Skeletal muscle satellite cell (primary cell): ENCODE measurements around the gene CRX.
"Not testable (repeated sequence)": the region's sequence is repeated elsewhere in the genome, so short reads cannot be mapped to it uniquely, and the experiment has no call there.

Source experiments
- H3K27me3 ChIP-seq: 2 replicates; pipeline ENCODE4 v1.7.0; 2013; ENCODE audit warnings: low read length; ENCODE audit not compliant: control insufficient read depth, insufficient read depth
- H3K36me3 ChIP-seq: 2 replicates; pipeline ENCODE4 v1.7.0; 2013; ENCODE audit warnings: mild to moderate bottlenecking, control low read depth, low read length; ENCODE audit not compliant: insufficient read depth
- H3K4me1 ChIP-seq: 2 replicates; pipeline ENCODE4 v1.7.0; 2013; ENCODE audit warnings: low read length; ENCODE audit not compliant: control insufficient read depth, insufficient read depth
- H3K4me2 ChIP-seq: 2 replicates; pipeline ENCODE4 v1.7.0; 2013; ENCODE audit warnings: mild to moderate bottlenecking, low read length
- H3K4me3 ChIP-seq: 2 replicates; pipeline ENCODE4 v1.7.0; 2013; ENCODE audit warnings: low read length
- H3K9ac ChIP-seq: 2 replicates; pipeline ENCODE4 v1.7.0; 2013; ENCODE audit warnings: mild to moderate bottlenecking, low read depth, low read length, moderate library complexity
- H3K9me3 ChIP-seq: replicated peaks from 2 replicates; pipeline ENCODE4 v1.7.0; 2013; ENCODE audit warnings: mild to moderate bottlenecking, control low read depth, low read length

The CRX gene

DNA sequence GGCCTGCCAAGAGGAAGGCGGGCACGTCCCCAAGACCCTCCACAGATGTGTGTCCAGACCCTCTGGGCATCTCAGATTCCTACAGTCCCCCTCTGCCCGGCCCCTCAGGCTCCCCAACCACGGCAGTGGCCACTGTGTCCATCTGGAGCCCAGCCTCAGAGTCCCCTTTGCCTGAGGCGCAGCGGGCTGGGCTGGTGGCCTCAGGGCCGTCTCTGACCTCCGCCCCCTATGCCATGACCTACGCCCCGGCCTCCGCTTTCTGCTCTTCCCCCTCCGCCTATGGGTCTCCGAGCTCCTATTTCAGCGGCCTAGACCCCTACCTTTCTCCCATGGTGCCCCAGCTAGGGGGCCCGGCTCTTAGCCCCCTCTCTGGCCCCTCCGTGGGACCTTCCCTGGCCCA lies 17.7 kb downstream of the CRX start:
- Histone ChIP-seq H3K4me1 (no peaks in the 10 kb centered on the region), H3K9ac (no peak overlapping the region), H3K36me3 (no peaks in the 10 kb centered on the region), H3K4me3 (no peak overlapping the region), H3K4me2 (no peak overlapping the region), H3K9me3 (no peaks in the 10 kb centered on the region), H3K27me3 (peaks cover 26% of the 10 kb centered on the region)

DNA sequence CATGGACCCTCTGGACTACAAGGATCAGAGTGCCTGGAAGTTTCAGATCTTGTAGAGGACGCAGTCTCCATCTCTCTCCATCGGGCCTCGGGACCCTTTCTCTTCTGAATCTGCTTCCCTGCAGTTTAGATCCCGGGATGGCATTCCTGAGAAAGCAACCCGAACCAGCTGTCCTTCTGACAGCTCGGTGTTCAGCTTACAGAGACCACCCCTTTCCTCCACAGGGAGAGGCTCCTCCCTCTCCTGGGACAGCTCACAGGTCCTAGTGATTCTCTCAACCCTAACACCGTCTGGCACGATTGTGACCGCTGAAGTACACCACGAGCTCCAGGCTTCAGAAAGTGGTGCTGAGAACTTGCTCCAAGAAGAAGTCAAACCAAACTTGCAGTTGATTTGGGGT lies 18.2 kb downstream of the CRX start:
- Histone ChIP-seq H3K4me3 (no peak overlapping the region), H3K4me2 (no peak overlapping the region), H3K9me3 (no peaks in the 10 kb centered on the region), H3K36me3 (no peaks in the 10 kb centered on the region), H3K27me3 (peaks cover 29% of the 10 kb centered on the region), H3K4me1 (no peaks in the 10 kb centered on the region), H3K9ac (no peak overlapping the region)

DNA sequence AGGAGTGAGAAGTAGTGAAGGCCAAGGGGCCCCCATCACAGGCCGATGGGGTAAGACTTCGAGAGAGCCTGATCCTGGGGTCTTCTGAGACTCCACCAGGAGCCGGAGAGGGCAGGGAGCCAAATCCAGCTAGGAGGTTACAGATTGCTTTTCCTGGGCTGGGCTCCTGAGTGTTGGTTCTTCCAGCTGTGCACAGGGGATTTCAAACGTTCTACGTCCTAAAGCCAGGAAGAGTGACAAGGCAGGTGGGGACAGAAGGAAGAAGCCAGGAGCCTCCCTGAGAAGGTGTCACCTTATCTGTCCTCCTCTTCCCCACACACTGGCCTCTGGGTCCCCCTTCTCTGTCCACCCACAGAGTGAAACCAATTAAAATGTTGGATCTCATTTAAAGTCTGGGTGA lies 21.2 kb downstream of the CRX start:
- H3K4me2 ChIP-seq, result no peak overlapping the region
- no peak overlapping the region for H3K9ac ChIP-seq
- H3K4me3 ChIP-seq, result no peak overlapping the region
- no peaks in the 10 kb centered on the region for H3K9me3 ChIP-seq
- peaks cover 34% of the 10 kb centered on the region for H3K27me3 ChIP-seq
- no peaks in the 10 kb centered on the region for H3K4me1 ChIP-seq
- H3K36me3 ChIP-seq, result no peaks in the 10 kb centered on the region

DNA sequence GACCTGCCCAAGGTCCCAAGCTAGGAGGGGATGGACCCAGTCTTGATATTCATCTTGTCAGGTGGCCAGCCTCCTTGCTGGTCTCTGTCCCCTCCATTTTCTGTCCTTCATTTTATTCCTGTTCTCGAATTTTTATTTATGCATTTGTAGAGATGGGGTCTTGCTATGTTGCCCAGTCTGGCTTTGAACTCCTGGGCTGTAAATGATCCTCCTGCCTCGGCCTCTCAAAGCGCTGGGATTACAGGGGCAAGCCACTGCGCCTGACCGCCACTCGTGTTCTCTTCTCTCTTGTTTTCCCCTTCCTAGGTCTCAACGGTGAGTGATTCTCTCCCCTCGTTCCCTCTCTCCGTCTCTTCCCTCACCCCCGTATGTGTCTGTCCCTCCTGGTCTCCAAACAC lies 26.7 kb downstream of the CRX start:
- Histone ChIP-seq H3K4me2 (no peak overlapping the region), H3K9me3 (no peaks in the 10 kb centered on the region), H3K4me3 (no peak overlapping the region), H3K9ac (no peak overlapping the region), H3K4me1 (no peaks in the 10 kb centered on the region), H3K36me3 (no peaks in the 10 kb centered on the region), H3K27me3 (peaks cover 43% of the 10 kb centered on the region)

DNA sequence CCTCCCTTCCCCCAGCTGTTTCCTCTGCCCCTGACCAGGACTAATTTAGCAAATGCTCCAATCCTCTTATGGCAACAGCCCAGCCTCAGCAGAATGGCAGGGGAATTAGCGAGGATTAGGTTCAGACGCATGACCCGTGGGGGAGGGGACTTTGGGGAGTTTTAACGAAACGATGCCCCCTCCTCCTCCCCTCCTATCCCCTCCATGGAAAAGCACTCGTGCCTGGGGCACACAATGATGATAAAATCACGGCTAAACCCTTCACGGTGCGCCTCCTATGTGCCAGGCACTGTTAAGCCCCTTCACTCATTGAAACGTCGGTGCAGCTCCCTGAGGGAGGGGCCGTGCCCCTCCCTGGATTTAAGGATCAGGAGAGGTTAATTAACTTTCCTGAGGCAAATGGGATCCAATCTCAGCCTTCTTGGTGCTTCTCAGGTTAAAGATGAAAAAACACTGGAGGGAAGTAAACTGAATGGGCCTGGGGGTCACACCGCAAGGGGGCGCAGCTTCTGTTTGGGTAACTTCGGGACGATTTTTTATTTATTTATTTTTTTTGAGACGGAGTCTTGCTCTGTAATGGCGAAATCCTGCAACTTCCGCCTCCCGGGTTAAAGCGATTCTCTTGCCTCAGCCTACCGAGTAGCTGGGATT lies 27.2 kb downstream of the CRX start:
- H3K9ac ChIP-seq, result no peak overlapping the region
- no peaks in the 10 kb centered on the region for H3K4me1 ChIP-seq
- H3K4me2 ChIP-seq, result no peak overlapping the region
- no peaks in the 10 kb centered on the region for H3K9me3 ChIP-seq
- peaks cover 44% of the 10 kb centered on the region for H3K27me3 ChIP-seq
- H3K4me3 ChIP-seq, result no peak overlapping the region
- H3K36me3 ChIP-seq, result no peaks in the 10 kb centered on the region

DNA sequence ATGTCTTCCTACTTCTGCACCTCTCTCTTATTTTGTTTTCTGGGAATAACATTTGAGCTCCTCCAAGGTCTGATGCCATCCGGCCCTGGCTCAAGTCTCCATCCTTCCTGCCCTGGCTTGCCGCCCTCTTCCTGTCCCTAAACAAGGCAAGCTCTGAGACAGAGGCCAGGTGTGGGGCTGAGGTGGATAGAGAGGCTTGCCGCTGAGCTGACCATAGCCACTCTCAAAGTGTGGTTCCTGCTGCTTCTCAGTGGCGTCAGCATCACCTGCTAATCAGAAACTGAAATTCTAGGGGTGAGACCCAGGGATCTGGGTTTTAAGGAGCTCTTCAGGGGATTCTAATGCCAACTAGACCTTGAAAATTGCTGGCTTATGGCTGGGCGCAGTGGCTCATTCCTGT lies 31.3 kb downstream of the CRX start:
- Histone ChIP-seq H3K9ac (no peak overlapping the region), H3K27me3 (peaks cover 43% of the 10 kb centered on the region), H3K9me3 (no peaks in the 10 kb centered on the region), H3K4me1 (no peaks in the 10 kb centered on the region), H3K36me3 (no peaks in the 10 kb centered on the region), H3K4me3 (no peak overlapping the region), H3K4me2 (no peak overlapping the region)

DNA sequence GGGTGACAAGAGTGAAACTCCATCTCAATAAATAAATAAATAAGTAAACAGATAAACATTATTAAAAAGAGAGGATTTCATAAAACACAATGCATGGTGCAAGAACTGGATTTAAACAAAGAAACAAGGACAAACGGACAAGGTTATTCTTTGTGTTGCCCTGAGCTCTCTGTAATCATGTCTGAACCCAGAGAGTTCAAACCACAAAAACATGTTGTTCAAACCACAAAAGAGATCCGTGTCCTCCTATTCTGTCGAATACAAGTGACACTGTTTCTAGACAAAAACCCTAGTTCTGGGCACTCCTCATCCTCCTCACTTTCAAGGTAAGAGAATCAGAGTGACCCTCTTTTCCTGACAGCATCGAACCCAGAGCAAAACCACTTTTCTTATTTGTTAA lies 32.7 kb downstream of the CRX start:
- Histone ChIP-seq H3K27me3 (peaks cover 29% of the 10 kb centered on the region), H3K36me3 (no peaks in the 10 kb centered on the region), H3K4me2 (no peak overlapping the region), H3K9me3 (no peaks in the 10 kb centered on the region), H3K9ac (no peak overlapping the region), H3K4me3 (no peak overlapping the region), H3K4me1 (no peaks in the 10 kb centered on the region)

DNA sequence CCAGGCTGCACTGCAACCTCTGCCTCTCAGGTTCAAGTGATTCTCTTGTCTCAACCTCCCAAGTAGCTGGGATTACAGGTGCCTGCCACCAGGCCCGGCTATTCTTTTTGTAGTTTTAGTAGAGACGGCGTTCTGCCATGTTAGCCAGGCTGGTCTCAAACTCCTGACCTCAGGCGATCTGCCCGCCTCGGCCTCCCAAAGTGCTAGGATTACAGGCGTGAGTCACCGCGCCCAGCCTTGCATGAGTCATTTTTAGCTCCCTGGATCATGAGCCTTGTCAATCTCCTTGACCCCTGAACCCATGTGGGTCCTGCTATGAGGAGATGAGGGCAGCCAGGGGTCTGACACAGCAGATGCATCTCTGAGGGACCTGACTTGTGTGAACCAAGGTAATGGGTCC lies 36.5 kb downstream of the CRX start:
- H3K4me1 ChIP-seq, H3K4me3 ChIP-seq, H3K4me2 ChIP-seq, H3K9ac ChIP-seq, H3K36me3 ChIP-seq, H3K9me3 ChIP-seq: not testable (repeated sequence)
- H3K27me3 ChIP-seq, result peaks cover 13% of the 10 kb centered on the region

DNA sequence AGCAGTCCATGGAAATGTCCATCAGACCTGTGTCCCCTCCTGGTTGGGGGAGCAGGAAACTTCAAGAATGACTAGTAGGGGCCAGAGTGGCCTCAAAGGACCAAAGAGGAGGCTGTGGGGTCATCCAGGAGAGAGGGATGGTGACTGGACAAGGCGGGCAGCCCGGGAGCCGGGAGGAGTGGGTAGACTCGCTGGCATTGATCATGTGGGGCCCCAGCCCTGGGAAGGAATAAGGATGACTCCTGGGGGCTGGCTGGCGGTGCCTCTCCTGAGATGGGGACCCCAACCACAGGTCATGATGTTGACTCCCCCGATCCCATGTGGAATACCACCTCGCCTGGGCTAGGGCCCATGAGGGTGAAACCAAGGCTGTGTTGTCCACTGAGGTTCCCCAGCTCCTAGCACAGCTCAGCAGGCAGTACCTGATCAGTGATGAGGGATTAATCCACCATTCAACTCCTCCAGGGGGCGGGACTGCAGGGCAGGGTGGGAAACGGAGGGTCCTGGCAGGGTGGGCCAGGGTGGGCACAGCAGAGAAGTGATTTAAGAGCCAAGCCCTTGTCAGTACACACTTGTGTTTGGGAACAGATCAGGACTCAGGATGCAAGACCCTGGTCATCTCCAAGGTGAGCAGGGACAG lies 37.0 kb downstream of the CRX start, which contains the start of gene TPRX2:
TSS of gene TPRX2 (plus strand) at position 590 of the 640 bp plus-strand sequence. CDS start at position 602, 12 bp downstream.
- H3K27me3 ChIP-seq, H3K9ac ChIP-seq, H3K4me1 ChIP-seq, H3K36me3 ChIP-seq, H3K4me3 ChIP-seq, H3K4me2 ChIP-seq, H3K9me3 ChIP-seq: not testable (repeated sequence)

DNA sequence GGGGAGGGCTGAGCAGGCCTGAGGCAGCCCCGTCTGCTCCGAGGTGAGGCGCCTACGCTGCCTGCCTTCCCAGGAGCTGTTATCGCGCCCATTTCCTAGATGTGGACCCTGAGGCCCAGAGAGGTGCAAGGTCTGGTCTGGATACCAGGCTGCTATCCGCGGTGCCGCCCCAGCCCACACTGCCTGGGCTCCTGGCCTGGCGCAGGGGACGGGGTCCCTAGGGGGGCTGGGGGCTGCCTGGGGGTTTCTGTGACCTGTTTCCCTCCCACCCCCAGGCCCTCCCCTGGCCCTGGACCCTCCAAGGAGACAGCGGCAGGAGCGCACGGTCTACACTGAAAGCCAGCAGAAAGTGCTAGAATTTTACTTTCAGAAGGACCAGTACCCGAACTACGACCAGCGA lies 38.1 kb downstream of the CRX start:
- not testable (repeated sequence) for H3K9ac ChIP-seq, H3K4me1 ChIP-seq, H3K36me3 ChIP-seq, H3K9me3 ChIP-seq, H3K4me2 ChIP-seq, H3K27me3 ChIP-seq, H3K4me3 ChIP-seq

DNA sequence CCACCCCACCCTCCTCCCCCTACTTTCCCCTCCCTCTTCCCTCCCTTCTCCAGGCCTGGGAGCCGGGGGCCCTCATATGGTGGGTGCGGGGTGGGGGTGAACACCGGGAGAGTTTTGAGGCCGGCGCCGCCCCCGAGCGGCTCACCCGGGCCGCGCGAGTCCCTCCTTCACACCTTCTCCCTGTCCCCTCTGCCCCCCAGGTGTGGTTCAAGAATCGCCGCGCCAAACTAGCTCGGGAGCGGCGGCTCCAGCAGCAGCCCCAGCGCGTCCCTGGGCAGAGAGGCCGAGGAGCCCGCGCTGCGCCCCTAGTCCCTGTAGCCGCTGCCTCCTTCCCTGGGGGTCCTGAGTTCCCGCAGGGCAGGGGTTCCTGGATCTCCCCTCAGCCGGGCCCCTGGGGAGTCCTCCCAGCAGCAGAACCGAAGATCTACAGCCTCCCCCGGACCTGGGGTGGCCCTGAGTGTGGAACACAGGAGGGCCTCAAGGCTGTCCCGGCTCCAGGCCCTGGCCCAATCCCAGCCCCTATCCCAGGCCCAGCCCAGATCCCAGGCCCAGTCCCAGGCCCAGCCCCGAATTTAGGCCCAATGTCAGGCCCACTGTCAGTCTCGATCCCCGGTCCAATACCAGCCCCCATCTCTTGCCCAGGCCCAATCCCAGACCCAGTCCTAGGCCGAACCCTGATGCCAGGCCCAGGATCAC lies 39.0 kb downstream of the CRX start:
- no peaks in the 10 kb centered on the region for H3K4me1 ChIP-seq
- H3K4me3 ChIP-seq, result no peak overlapping the region
- H3K9ac ChIP-seq, result no peak overlapping the region
- peaks cover 4% of the 10 kb centered on the region for H3K27me3 ChIP-seq
- no peak overlapping the region for H3K4me2 ChIP-seq
- no peaks in the 10 kb centered on the region for H3K36me3 ChIP-seq
- no peaks in the 10 kb centered on the region for H3K9me3 ChIP-seq

DNA sequence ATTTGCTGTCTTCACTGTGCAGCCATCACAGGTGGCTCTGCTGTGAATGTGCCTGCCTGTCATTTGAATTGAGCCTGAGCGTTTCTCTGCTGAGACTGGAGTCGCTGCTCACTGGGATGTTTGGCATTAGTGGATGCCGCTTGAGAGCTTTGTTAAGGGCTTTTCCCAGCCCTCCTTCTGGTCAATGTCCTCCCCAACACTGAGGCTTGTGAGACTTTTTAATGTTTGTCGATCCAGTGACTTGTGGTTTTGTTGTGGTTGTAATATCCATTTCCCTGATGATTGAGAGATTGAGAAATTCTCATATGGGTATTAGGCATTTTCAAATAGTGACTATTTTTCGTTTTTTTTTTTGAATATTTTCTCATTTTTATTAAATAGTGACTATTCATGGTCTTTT lies 39.9 kb downstream of the CRX start:
- H3K4me3 ChIP-seq, result no peak overlapping the region

More for the DNA sequence above, 39.9 kb downstream of the CRX start:
- no peaks in the 10 kb centered on the region for H3K4me1 ChIP-seq
- H3K36me3 ChIP-seq, result no peaks in the 10 kb centered on the region
- no peak overlapping the region for H3K4me2 ChIP-seq
- no peaks in the 10 kb centered on the region for H3K9me3 ChIP-seq
- H3K27me3 ChIP-seq, result no peaks in the 10 kb centered on the region
- H3K9ac ChIP-seq, result no peak overlapping the region
